ENCODE data around the gene KLK15. TPM values are rescaled to one million over a fixed set of nuclear protein-coding genes. Genes with fewer than 3 reads are reported as not detected.

Gene KLK15
- total and polyA plus RNA-seq, 11 donors: not detected

GRCh38 chr19:50861010-50861409 is 27.6 kb upstream of the KLK15 start:
- Histone ChIP-seq H3K9me3 (no peaks in the 10 kb centered on the region), H3K27ac (no peak overlapping the region), H3K27me3 (peaks cover 0 to 48% (median 15%) of the 10 kb centered on the region in 9 donors), H3K36me3 (no peaks in the 10 kb centered on the region), H3K4me1 (no peaks in the 10 kb centered on the region), H3K4me3 (no peak overlapping the region)
- no peak for TF ChIP-seq POLR2A (IDR thresholded peaks at IDR 0.05)
- TF ChIP-seq, protein P1, sequence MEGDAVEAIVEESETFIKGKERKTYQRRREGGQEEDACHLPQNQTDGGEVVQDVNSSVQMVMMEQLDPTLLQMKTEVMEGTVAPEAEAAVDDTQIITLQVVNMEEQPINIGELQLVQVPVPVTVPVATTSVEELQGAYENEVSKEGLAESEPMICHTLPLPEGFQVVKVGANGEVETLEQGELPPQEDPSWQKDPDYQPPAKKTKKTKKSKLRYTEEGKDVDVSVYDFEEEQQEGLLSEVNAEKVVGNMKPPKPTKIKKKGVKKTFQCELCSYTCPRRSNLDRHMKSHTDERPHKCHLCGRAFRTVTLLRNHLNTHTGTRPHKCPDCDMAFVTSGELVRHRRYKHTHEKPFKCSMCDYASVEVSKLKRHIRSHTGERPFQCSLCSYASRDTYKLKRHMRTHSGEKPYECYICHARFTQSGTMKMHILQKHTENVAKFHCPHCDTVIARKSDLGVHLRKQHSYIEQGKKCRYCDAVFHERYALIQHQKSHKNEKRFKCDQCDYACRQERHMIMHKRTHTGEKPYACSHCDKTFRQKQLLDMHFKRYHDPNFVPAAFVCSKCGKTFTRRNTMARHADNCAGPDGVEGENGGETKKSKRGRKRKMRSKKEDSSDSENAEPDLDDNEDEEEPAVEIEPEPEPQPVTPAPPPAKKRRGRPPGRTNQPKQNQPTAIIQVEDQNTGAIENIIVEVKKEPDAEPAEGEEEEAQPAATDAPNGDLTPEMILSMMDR (IDR thresholded peaks at IDR 0.05): no peak
- WGBS, 4 donors: 61 to 78% (median 76%) methylated on average over 5 of the region's 5 CpGs
- intact Hi-C loops (cut with DNase I): no loop called here
- DNase-seq (no peak), ATAC-seq (no peak)

- DNase-seq: no peak
- H3K27me3 ChIP-seq: peaks cover 0 to 46% (median 16%) of the 10 kb centered on the region in 9 donors
- H3K4me3 ChIP-seq: no peak overlapping the region
- ATAC-seq: no peak
- WGBS, 4 donors: 79 to 85% (median 81%) methylated on average over 4 of the region's 4 CpGs
- H3K36me3 ChIP-seq: no peaks in the 10 kb centered on the region
- H3K9me3 ChIP-seq: no peaks in the 10 kb centered on the region
- TF ChIP-seq, protein P1 (IDR thresholded peaks at IDR 0.05): no peak
- TF ChIP-seq POLR2A (IDR thresholded peaks at IDR 0.05): no peak
- intact Hi-C loops (cut with DNase I): no loop called here
- no peak overlapping the region for H3K27ac ChIP-seq
- H3K4me1 ChIP-seq: no peaks in the 10 kb centered on the region
Observed at GRCh38 chr19:50859849-50860248, 26.5 kb upstream of the KLK15 start.

DNA sequence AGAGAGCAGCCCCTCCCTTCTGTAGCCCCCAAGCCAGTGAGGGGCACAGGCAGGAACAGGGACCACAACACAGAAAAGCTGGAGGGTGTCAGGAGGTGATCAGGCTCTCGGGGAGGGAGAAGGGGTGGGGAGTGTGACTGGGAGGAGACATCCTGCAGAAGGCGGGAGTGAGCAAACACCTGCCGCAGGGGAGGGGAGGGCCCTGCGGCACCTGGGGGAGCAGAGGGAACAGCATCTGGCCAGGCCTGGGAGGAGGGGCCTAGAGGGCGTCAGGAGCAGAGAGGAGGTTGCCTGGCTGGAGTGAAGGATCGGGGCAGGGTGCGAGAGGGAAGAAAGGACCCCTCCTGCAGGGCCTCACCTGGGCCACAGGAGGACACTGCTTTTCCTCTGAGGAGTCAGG is 25.5 kb upstream of the KLK15 start:
- no peak overlapping the region for H3K27ac ChIP-seq
- H3K9me3 ChIP-seq: no peaks in the 10 kb centered on the region
- H3K27me3 ChIP-seq: peaks cover 0 to 52% (median 21%) of the 10 kb centered on the region in 9 donors
- intact Hi-C loops (cut with DNase I): no loop called here
- H3K4me1 ChIP-seq: no peaks in the 10 kb centered on the region
- DNase-seq (no peak), ATAC-seq (no peak)
- 7 to 19% (median 14%) methylated on average over 7 of the region's 7 CpGs for WGBS, 4 donors
- no peak overlapping the region for H3K4me3 ChIP-seq
- TF ChIP-seq, protein P1 (IDR thresholded peaks at IDR 0.05): no peak
- TF ChIP-seq POLR2A (IDR thresholded peaks at IDR 0.05): no peak
- no peaks in the 10 kb centered on the region for H3K36me3 ChIP-seq

DNA sequence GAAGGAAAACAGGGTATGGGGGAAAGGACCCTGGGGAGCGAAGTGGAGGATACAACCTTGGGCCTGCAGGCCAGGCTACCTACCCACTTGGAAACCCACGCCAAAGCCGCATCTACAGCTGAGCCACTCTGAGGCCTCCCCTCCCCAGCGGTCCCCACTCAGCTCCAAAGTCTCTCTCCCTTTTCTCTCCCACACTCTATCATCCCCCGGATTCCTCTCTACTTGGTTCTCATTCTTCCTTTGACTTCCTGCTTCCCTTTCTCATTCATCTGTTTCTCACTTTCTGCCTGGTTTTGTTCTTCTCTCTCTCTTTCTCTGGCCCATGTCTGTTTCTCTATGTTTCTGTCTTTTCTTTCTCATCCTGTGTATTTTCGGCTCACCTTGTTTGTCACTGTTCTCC is 24.0 kb upstream of the KLK15 start:
- H3K27me3 ChIP-seq: peaks cover 0 to 59% (median 23%) of the 10 kb centered on the region in 9 donors
- ATAC-seq: no peak

More for the DNA sequence above, 24.0 kb upstream of the KLK15 start:
- TF ChIP-seq, protein P1 (IDR thresholded peaks at IDR 0.05): no peak
- TF ChIP-seq POLR2A (IDR thresholded peaks at IDR 0.05): no peak
- Histone ChIP-seq H3K9me3 (no peaks in the 10 kb centered on the region), H3K27ac (no peak overlapping the region), H3K4me3 (no peak overlapping the region), H3K4me1 (no peaks in the 10 kb centered on the region), H3K36me3 (no peaks in the 10 kb centered on the region)
- DNase-seq: no peak
- intact Hi-C loops (cut with DNase I): no loop called here
- 49 to 62% (median 55%) methylated on average over 6 of the region's 6 CpGs for WGBS, 4 donors

Measured in heart left ventricle (tissue), 16 donors.